ENCODE results near the gene HMX1. TPM values are rescaled to one million over a fixed set of nuclear protein-coding genes. Genes with fewer than 3 reads are reported as not detected.

HMX1 gene
- total and polyA plus RNA-seq, 2 donors (not counting 1 experiment from before 2014, with no cell fraction given) = not detected

GRCh38 chr4:8896071-8896470, 24.4 kb upstream of the HMX1 start:
- Histone ChIP-seq H3K79me2 (ENCODE audit: control insufficient read depth, insufficient read depth, low read length) (no peaks in the 10 kb centered on the region), H3K4me3 (ENCODE audit: control extremely low read depth in 1 of 5, extremely low read depth in 1 of 5, insufficient read depth in 1 of 5, low read depth in 2 of 5, low read length in 4 of 5) (no peak overlapping the region), H3K9ac (ENCODE audit: low read length) (no peak overlapping the region), H3K36me3 (replicated peaks in 1 of 2; ENCODE audit: control extremely low read depth in 1 of 2, control insufficient read depth in 1 of 2, extremely low read depth in 1 of 2, insufficient read depth in 2 of 2, low read length in 1 of 2) (no peaks in the 10 kb centered on the region), H2AFZ (ENCODE audit: insufficient read depth, low read depth, low read length, poor library complexity, severe bottlenecking) (no peak overlapping the region), H3K4me1 (ENCODE audit: control insufficient read depth in 2 of 2, insufficient read depth in 2 of 2, low read length in 2 of 2) (no peaks in the 10 kb centered on the region), H3K4me2 (replicated peaks; ENCODE audit: low read depth, low read length, poor library complexity, severe bottlenecking) (no peak overlapping the region), H3K27ac (ENCODE audit: low read length in 2 of 2) (no peak overlapping the region), H3K9me3 (ENCODE audit: control extremely low read depth in 1 of 3, control insufficient read depth in 2 of 3, insufficient read depth in 1 of 3, low read length in 2 of 3) (peaks cover 0 to 41% (median 0%) of the 10 kb centered on the region in 3 donors), H3K27me3 (replicated peaks in 1 of 4; ENCODE audit: control extremely low read depth in 1 of 4, control insufficient read depth in 3 of 4, insufficient read depth in 4 of 4, low read length in 3 of 4) (peaks cover 0 to 32% (median 6%) of the 10 kb centered on the region in 4 experiments), H4K20me1 (ENCODE audit: control insufficient read depth, insufficient read depth, low read length, poor library complexity, severe bottlenecking) (no peaks in the 10 kb centered on the region)
- ChIA-PET POLR2A (no interaction called here), CTCF (no interaction called here)
- no peak overlapping the region for H3K4me3 Mint-ChIP-seq
- H3K27me3 Mint-ChIP-seq = peaks cover 16% of the 10 kb centered on the region
- ATAC-seq (ENCODE audit: low read depth) (no peak), DNase-seq (no peak)
- no peaks in the 10 kb centered on the region for H3K9me3 Mint-ChIP-seq (ENCODE audit: insufficient read depth)
- intact Hi-C loops (cut with micrococcal nuclease) = no loop called here
- WGBS (ENCODE audit: insufficient coverage) = 82% methylated on average over 6 of the region's 10 CpGs
- TF ChIP-seq, protein P1, sequence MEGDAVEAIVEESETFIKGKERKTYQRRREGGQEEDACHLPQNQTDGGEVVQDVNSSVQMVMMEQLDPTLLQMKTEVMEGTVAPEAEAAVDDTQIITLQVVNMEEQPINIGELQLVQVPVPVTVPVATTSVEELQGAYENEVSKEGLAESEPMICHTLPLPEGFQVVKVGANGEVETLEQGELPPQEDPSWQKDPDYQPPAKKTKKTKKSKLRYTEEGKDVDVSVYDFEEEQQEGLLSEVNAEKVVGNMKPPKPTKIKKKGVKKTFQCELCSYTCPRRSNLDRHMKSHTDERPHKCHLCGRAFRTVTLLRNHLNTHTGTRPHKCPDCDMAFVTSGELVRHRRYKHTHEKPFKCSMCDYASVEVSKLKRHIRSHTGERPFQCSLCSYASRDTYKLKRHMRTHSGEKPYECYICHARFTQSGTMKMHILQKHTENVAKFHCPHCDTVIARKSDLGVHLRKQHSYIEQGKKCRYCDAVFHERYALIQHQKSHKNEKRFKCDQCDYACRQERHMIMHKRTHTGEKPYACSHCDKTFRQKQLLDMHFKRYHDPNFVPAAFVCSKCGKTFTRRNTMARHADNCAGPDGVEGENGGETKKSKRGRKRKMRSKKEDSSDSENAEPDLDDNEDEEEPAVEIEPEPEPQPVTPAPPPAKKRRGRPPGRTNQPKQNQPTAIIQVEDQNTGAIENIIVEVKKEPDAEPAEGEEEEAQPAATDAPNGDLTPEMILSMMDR (IDR thresholded peaks at IDR 0.05) = no peak
- TF ChIP-seq EZH2 (IDR thresholded peaks at IDR 0.05; ENCODE audit: borderline replicate concordance, insufficient read depth, low read depth, low read length, poor library complexity, severe bottlenecking) = no peak
- no peaks in the 10 kb centered on the region for H3K4me1 Mint-ChIP-seq
- no peak overlapping the region for H3K27ac Mint-ChIP-seq

- ATAC-seq (ENCODE audit: low read depth) (no peak), DNase-seq (no peak)
- WGBS (ENCODE audit: insufficient coverage) = 76% methylated on average over 6 of the region's 7 CpGs
- peaks cover 0 to 34% (median 0%) of the 10 kb centered on the region in 3 donors for H3K9me3 ChIP-seq (ENCODE audit: control extremely low read depth in 1 of 3, control insufficient read depth in 2 of 3, insufficient read depth in 1 of 3, low read length in 2 of 3)
- no peak overlapping the region for H3K4me2 ChIP-seq (replicated peaks; ENCODE audit: low read depth, low read length, poor library complexity, severe bottlenecking)
- no peaks in the 10 kb centered on the region for H3K36me3 ChIP-seq (replicated peaks in 1 of 2; ENCODE audit: control extremely low read depth in 1 of 2, control insufficient read depth in 1 of 2, extremely low read depth in 1 of 2, insufficient read depth in 2 of 2, low read length in 1 of 2)
- Mint-ChIP-seq H3K27me3 (peaks cover 16% of the 10 kb centered on the region), H3K9me3 (ENCODE audit: insufficient read depth) (no peaks in the 10 kb centered on the region), H3K4me1 (no peaks in the 10 kb centered on the region), H3K4me3 (no peak overlapping the region), H3K27ac (no peak overlapping the region)
- H2AFZ ChIP-seq (ENCODE audit: insufficient read depth, low read depth, low read length, poor library complexity, severe bottlenecking) = no peak overlapping the region
- peaks cover 0 to 37% (median 6%) of the 10 kb centered on the region in 4 experiments for H3K27me3 ChIP-seq (replicated peaks in 1 of 4; ENCODE audit: control extremely low read depth in 1 of 4, control insufficient read depth in 3 of 4, insufficient read depth in 4 of 4, low read length in 3 of 4)
- H3K27ac ChIP-seq (ENCODE audit: low read length in 2 of 2) = no peak overlapping the region
- H3K79me2 ChIP-seq (ENCODE audit: control insufficient read depth, insufficient read depth, low read length) = no peaks in the 10 kb centered on the region
- H3K4me1 ChIP-seq (ENCODE audit: control insufficient read depth in 2 of 2, insufficient read depth in 2 of 2, low read length in 2 of 2) = no peaks in the 10 kb centered on the region
- H3K4me3 ChIP-seq (ENCODE audit: control extremely low read depth in 1 of 5, extremely low read depth in 1 of 5, insufficient read depth in 1 of 5, low read depth in 2 of 5, low read length in 4 of 5) = no peak overlapping the region
- POLR2A ChIA-PET = no interaction called here
- H4K20me1 ChIP-seq (ENCODE audit: control insufficient read depth, insufficient read depth, low read length, poor library complexity, severe bottlenecking) = no peaks in the 10 kb centered on the region
- intact Hi-C loops (cut with micrococcal nuclease) = no loop called here
- no peak overlapping the region for H3K9ac ChIP-seq (ENCODE audit: low read length)
- TF ChIP-seq, protein P1 (IDR thresholded peaks at IDR 0.05) = no peak
- no peak for TF ChIP-seq EZH2 (IDR thresholded peaks at IDR 0.05; ENCODE audit: borderline replicate concordance, insufficient read depth, low read depth, low read length, poor library complexity, severe bottlenecking)
- CTCF ChIA-PET = no interaction called here
These were observed 23.7 kb upstream of the HMX1 start for GRCh38 chr4:8895295-8895694.

Measured in B cell (primary cell).